Uterus (tissue), 4 donors: ENCODE measurements around the gene MTUS2. TPM values are rescaled to one million over a fixed set of nuclear protein-coding genes. Genes with fewer than 3 reads are reported as not detected.

Source experiments
- DNase-seq, 2 donors: peaks; one replicate each; pipeline ENCODE4 v3.0.0-alpha.2; 2019 to 2020
- H3K27ac ChIP-seq, 2 donors: fragments of 200-600 bp; sonication (generic); 1 replicate in 1 of 2; 2 replicates in 1 of 2; pipeline ENCODE4 v1.5.1; 2016 to 2018
- H3K27me3 ChIP-seq, 2 donors: fragments of 200-600 bp; sonication (generic); one replicate each; pipeline ENCODE4 v1.5.1; 2018 to 2019; ENCODE audit warnings: control low read depth in 1 of 2
- H3K36me3 ChIP-seq, 2 donors: fragments of 200-600 bp; sonication (generic); one replicate each; pipeline ENCODE4 v1.5.1; 2019; ENCODE audit warnings: control low read depth in 1 of 2
- H3K4me1 ChIP-seq, 2 donors: fragments of 200-600 bp; sonication (generic); one replicate each; pipeline ENCODE4 v1.5.1; 2018 to 2019; ENCODE audit warnings: control low read depth in 1 of 2
- H3K4me3 ChIP-seq, 2 donors: fragments of 200-600 bp; sonication (generic); 1 replicate in 1 of 2; 2 replicates in 1 of 2; pipeline ENCODE4 v1.5.1; 2018 to 2019; ENCODE audit warnings: mild to moderate bottlenecking in 1 of 2
- H3K9me3 ChIP-seq, 2 donors: fragments of 200-600 bp; sonication (generic); one replicate each; pipeline ENCODE4 v1.5.1; 2019; ENCODE audit warnings: control low read depth in 1 of 2
- POLR2A ChIP-seq, 2 donors: fragments of 450-650 bp; IDR thresholded peaks; one replicate each; pipeline ENCODE4 v1.6.1; 2016; ENCODE audit warnings: antibody characterized with exemption in 2 of 2, mild to moderate bottlenecking in 1 of 2, moderate library complexity in 1 of 2
- intact Hi-C: fragments of 100-400 bp; cut with DNase I; formaldehyde crosslinking; loops from one replicate; pipeline ENCODE4 v1.15.1; 2023; ENCODE audit warnings: low total_unique reads
- total RNA-seq, 4 donors: library from RNA; depleted of rRNA in 3 of 4; stranded (reverse); fragments of >200 nt in 3 of 4; gene quantifications; one replicate each; pipeline versions ENCODE4 v1.1.0 to v1.2.4, GENCODE V29; 2014 to 2023
- TF ChIP-seq, protein P1 (sequence below), 4 experiments: fragments of 200-600 bp in 2 of 4; fragments of 450-650 bp in 2 of 4; sonication (generic) in 2 of 4; IDR thresholded peaks; one replicate each; pipeline ENCODE4 v1.5.1; 2016 to 2019; ENCODE audit warnings: antibody characterized with exemption in 4 of 4, mild to moderate bottlenecking in 2 of 4, moderate library complexity in 1 of 4
- donor health status: DM: yes; HTN: yes; CAD: no.

MTUS2 gene
- total RNA-seq, 4 donors from 2014 or later, result 0.26 to 4.0 (median 3.6) TPM; not detected in 1

DNA sequence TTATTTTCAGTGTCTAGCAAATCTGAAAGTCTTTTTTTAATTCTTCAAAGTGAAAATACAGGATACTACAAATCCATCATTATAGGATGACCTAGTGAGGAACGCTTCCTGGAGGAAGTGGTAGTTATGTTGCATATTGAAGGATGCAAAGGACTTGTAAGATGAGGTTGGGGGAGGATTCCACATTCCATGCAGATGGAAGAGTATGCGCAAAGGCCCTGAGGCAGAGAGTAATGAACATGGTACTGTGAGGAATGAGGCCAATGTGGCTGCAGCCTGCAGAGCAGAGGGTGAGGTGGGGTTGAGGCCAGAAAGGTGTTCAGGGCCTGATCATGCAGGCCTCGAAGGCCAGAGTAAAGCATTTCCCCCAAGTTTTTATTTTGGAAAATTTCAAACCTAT is 202.8 kb downstream of the MTUS2 start:
- Histone ChIP-seq H3K27me3 (no peaks in the 10 kb centered on the region), H3K36me3 (no peaks in the 10 kb centered on the region), H3K4me3 (no peak overlapping the region), H3K4me1 (no peaks in the 10 kb centered on the region), H3K9me3 (no peaks in the 10 kb centered on the region), H3K27ac (no peak overlapping the region)
- intact Hi-C loops, result no loop called here
- DNase-seq, result no peak
- TF ChIP-seq POLR2A (IDR thresholded peaks at IDR 0.05), result no peak
- TF ChIP-seq, protein P1, sequence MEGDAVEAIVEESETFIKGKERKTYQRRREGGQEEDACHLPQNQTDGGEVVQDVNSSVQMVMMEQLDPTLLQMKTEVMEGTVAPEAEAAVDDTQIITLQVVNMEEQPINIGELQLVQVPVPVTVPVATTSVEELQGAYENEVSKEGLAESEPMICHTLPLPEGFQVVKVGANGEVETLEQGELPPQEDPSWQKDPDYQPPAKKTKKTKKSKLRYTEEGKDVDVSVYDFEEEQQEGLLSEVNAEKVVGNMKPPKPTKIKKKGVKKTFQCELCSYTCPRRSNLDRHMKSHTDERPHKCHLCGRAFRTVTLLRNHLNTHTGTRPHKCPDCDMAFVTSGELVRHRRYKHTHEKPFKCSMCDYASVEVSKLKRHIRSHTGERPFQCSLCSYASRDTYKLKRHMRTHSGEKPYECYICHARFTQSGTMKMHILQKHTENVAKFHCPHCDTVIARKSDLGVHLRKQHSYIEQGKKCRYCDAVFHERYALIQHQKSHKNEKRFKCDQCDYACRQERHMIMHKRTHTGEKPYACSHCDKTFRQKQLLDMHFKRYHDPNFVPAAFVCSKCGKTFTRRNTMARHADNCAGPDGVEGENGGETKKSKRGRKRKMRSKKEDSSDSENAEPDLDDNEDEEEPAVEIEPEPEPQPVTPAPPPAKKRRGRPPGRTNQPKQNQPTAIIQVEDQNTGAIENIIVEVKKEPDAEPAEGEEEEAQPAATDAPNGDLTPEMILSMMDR (IDR thresholded peaks at IDR 0.05), result no peak

DNA sequence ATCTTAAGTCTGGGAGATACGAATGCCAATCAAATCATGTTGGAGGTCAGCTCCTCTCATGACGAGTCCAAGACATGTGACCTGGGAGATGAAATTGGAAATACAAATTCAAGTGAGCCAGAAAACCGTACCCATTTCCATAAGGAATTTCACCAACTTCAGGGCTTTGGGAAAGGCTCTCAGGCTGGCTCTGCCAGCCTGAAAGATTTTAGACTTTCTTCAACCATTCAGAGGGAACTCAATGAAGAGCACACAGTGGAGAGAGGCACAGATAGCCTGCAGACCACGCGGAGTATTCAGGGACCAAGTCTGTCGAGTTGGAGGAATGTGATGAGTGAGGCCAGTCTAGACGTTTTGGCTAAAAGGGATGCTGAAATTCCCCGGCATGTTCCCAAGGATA is 204.6 kb downstream of the MTUS2 start:
- H3K4me1 ChIP-seq, result no peaks in the 10 kb centered on the region
- H3K4me3 ChIP-seq, result no peak overlapping the region
- TF ChIP-seq POLR2A (IDR thresholded peaks at IDR 0.05), result no peak
- TF ChIP-seq, protein P1 (IDR thresholded peaks at IDR 0.05), result no peak
- no peak overlapping the region for H3K27ac ChIP-seq
- H3K36me3 ChIP-seq, result no peaks in the 10 kb centered on the region
- no peaks in the 10 kb centered on the region for H3K27me3 ChIP-seq
- no peak for DNase-seq
- intact Hi-C loops, result no loop called here
- no peaks in the 10 kb centered on the region for H3K9me3 ChIP-seq

DNA sequence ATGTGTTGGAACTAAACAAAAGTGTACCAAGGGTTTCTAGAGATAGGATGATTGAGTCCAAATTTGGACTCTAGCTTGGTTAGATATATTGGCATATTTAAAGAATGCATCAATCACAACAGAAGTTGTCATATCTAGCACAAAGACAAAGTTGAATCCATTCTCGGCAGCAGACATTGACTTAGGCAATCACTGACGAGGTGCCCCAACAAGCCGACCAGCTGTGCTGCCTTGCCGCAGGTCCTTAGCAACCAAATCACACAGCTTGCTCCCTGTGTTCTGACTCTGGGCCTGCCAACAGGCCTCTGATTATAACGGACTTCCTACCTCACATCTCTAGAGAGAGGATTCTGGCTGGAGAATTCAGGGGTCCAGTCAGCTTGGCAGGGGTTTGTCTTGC is 208.7 kb downstream of the MTUS2 start:
- intact Hi-C loops, result no loop called here
- Histone ChIP-seq H3K36me3 (no peaks in the 10 kb centered on the region), H3K27me3 (no peaks in the 10 kb centered on the region), H3K4me3 (no peak overlapping the region), H3K9me3 (no peaks in the 10 kb centered on the region), H3K27ac (no peak overlapping the region), H3K4me1 (no peaks in the 10 kb centered on the region)
- no peak for DNase-seq
- no peak for TF ChIP-seq POLR2A (IDR thresholded peaks at IDR 0.05)
- TF ChIP-seq, protein P1 (IDR thresholded peaks at IDR 0.05), result no peak

DNA sequence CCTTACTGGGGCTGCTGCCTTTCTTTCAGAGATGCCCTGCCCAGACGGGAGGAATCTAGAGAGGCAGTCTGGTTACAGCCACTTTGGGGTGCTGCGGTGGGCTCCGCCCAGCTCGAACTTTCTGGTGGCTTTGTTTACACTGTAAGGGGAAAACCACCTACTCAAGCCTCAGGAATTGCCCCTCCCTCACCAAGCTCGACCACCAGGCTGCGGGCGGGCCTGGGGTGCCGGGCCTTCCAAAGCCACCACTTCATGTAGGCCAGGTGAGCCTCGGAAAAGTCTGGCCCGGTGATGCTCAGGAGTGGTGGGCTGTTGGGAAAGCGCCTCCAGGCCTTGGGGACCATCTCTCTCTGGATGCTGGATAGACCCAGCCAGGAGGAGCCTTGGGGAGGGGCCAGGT is 218.6 kb downstream of the MTUS2 start:
- TF ChIP-seq POLR2A (IDR thresholded peaks at IDR 0.05), result no peak
- TF ChIP-seq, protein P1 (IDR thresholded peaks at IDR 0.05), result no peak
- Histone ChIP-seq H3K9me3 (no peaks in the 10 kb centered on the region), H3K27ac (no peak overlapping the region), H3K4me3 (no peak overlapping the region), H3K27me3 (no peaks in the 10 kb centered on the region), H3K36me3 (no peaks in the 10 kb centered on the region), H3K4me1 (no peaks in the 10 kb centered on the region)
- DNase-seq, result no peak
- intact Hi-C loops, result no loop called here

DNA sequence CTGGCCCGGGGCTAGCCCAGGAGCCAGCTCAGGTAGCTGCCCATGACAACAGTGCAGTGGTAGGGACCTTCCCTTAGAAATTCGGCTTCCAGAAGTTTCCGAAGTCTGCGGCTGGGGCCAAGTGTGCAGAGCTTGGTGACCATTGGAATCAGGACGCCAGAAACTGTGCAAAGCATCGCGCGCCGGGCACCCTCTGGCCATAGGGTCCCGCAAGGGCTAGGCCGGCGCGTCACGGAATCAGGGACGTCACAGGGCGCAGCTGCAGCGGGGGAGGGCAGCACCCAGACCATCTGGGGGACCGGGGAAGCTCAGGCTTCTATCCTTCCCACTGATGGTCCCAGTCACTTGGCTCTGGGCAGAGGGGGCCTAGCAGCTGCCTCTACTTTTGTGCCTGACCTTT is 219.1 kb downstream of the MTUS2 start:
- Histone ChIP-seq H3K27ac (no peak overlapping the region), H3K27me3 (no peaks in the 10 kb centered on the region), H3K9me3 (peaks cover 0 to under 1% of the 10 kb centered on the region in 2 donors), H3K4me1 (no peaks in the 10 kb centered on the region), H3K4me3 (no peak overlapping the region), H3K36me3 (no peaks in the 10 kb centered on the region)
- intact Hi-C loops, result no loop called here
- TF ChIP-seq POLR2A (IDR thresholded peaks at IDR 0.05), result no peak
- DNase-seq, result no peak

DNA sequence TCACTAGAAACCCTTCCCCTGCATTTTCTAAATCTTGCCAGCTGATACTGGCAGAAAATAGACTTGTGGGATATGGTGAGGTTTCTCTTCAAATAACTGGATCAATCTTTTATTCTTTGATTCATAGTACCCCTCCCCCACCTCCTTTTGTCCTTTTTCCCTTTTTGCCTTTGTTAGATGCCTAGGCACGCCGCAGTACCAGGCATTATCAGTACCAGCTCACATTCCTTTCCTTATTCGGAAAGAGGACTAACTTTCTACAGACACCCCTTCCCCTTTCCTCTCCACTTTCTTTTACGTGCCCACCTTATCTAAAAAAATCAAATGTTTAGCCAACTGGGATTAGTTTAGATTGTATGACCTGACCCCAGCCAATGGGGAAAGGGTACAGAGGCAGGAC is 226.4 kb downstream of the MTUS2 start:
- intact Hi-C loops, result no loop called here
- no peaks in the 10 kb centered on the region for H3K36me3 ChIP-seq
- H3K27me3 ChIP-seq, result no peaks in the 10 kb centered on the region
- H3K4me3 ChIP-seq, result no peak overlapping the region
- no peak overlapping the region for H3K27ac ChIP-seq
- TF ChIP-seq, protein P1 (IDR thresholded peaks at IDR 0.05), result no peak
- TF ChIP-seq POLR2A (IDR thresholded peaks at IDR 0.05), result no peak
- H3K4me1 ChIP-seq, result no peaks in the 10 kb centered on the region
- H3K9me3 ChIP-seq, result peaks cover 0 to 4% of the 10 kb centered on the region in 2 donors
- DNase-seq, result no peak
